SKM-1 treated with dmso at 0.1 percent for 144 hours (cell line): ENCODE measurements around the gene LLGL1.

Experiments used
- DNase-seq: peaks from one replicate; lab custom pipeline; 2025; ENCODE audit not compliant: unreplicated experiment; lab: John Stamatoyannopoulos, UW

LLGL1 gene

DNA sequence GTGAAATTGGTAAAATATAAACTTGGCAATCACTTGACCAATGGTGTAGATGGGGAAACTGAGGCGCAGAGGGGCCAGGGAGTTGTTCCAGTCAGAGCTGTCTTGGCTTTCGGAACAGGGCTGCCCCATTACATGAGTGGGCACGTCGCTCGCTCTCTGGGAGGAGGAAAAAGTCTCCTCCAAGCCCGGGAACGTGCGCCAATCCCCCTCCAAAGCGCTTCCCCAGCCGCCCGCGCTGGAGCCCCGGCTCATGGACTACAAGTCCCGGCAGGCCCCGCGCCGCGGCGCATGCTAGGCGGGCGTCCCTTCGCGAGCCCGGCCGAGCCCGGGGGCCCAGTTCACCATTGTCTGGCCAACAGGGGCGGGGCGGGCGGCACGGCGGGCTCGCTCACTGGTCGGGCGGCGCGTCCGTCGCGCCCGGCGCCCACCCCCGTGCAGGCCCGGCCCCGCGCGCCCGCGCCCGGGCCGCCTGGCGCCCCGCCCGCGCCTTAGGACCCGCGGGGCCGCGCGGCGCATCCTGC, at the start of gene LLGL1:
Gene LLGL1, plus strand, starts transcription at position 515 of the 521 bp plus-strand sequence. CDS start 48 bp downstream, outside the sequence.
- DNase-seq, result peak; percentile 92

DNA sequence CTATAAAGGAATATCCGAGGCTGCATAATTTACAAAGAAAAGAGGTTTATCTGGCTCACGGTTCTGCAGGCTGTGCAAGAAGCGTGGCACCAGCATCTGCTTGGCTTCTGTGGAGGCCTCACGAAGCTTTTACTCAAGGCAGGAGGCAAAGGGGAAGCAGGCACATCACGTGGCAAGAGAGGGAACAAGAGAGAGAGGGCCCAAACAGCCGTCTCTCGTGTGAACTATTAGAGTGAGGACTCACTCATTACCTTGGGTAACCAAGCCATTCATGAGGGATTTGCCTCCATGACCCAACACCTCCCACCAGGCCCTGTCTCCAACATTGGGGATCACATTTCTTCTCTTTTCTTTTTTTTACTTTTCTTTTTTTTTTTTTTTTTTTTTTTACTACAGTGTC, 49.3 kb upstream of the LLGL1 start:
- DNase-seq, result peak; percentile 76

DNA sequence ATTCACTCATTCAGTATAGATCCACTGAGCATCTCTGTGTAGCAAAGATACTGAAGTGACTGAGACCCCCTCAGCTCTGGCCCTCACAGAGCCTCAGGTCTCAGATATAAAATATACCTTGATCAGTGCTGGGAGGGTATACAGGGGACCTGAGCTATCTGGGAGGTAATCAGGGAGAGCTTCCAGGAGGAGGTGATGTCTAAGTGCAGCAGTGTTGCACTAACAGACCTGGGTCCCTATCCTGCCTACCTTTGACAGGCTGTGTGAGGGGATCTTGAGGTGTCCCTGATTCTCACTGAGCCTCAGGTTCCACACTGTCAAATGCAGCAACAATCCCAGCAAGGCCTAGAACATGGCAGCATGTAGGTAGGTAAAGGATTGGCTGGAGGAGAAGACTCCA, 48.3 kb upstream of the LLGL1 start:
- no peak for DNase-seq

DNA sequence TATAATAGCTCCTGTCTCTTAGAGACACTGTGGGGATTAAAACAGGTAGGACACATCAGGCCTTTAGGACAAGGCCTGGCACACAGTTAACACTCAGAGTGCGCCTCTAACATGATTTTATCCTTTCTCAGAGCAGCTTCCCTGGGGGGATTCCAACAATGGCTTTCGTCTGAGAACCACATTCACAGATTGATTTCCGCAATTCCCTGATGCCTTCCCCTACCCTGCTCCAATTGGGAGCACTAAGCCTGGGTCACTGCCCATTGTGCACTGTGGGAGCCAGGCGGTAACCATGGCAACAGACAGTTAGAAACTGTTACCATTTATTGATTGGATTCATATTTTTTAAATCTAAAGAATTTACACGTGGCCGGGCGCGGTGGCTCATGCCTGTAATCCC, 47.7 kb upstream of the LLGL1 start:
- DNase-seq, result no peak

DNA sequence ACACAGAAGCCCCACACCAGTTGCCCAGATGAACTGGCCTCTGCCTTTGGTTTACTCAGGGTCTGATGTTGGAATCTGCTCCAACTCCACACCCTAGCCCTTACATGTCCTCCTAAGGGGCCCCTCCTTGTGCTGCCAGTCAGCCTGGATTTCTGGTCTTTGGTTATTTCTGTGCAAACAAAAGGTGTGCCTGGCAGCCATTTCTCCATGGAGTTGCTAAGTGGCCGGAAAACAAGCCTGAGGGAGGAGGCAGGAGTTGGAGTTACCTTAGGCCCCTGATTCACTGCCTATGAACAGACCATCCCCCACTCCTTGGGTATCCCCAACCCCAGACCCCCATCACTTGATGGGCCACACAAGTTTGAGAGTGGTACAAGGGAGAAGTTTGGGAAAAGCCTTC, 46.2 kb upstream of the LLGL1 start:
- DNase-seq, result no peak

DNA sequence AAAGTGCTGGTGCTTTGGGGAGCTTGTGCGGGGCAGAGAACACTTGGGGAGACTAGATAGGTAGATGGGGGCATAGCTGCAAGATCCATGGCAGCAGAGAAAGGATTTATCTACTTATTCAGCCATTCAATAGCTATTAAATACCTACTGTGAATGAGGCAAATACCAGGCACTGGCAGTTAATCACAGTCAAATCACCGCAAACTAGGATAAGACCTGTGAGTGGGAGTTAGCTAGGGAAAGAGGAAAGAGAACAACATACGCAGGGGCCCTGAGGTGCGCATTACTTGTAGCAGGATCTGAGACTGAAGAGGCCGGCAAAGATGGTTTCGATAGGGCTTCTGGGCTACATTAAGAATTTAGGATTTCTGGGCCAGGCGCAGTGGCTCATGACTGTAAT, 45.6 kb upstream of the LLGL1 start:
- no peak for DNase-seq

DNA sequence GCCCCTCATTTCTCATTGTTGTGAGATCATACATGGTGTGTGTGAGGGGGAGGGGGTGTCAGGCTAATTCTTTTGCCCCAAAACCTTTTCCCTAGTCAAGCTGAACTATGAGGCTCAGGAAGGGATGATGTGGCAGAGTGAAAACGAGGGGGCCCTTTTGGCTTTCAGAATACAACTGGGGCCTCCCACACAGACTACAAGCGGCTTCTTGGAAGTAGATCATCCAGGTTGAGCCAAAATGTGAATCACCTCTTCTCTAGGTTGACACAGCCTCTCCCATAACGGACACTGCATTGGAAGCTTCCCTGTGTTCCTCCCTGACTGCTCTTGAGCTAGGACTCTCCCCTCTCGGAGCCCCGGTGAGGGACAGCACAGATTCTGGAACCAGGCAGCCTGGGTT, 44.1 kb upstream of the LLGL1 start:
- no peak for DNase-seq

DNA sequence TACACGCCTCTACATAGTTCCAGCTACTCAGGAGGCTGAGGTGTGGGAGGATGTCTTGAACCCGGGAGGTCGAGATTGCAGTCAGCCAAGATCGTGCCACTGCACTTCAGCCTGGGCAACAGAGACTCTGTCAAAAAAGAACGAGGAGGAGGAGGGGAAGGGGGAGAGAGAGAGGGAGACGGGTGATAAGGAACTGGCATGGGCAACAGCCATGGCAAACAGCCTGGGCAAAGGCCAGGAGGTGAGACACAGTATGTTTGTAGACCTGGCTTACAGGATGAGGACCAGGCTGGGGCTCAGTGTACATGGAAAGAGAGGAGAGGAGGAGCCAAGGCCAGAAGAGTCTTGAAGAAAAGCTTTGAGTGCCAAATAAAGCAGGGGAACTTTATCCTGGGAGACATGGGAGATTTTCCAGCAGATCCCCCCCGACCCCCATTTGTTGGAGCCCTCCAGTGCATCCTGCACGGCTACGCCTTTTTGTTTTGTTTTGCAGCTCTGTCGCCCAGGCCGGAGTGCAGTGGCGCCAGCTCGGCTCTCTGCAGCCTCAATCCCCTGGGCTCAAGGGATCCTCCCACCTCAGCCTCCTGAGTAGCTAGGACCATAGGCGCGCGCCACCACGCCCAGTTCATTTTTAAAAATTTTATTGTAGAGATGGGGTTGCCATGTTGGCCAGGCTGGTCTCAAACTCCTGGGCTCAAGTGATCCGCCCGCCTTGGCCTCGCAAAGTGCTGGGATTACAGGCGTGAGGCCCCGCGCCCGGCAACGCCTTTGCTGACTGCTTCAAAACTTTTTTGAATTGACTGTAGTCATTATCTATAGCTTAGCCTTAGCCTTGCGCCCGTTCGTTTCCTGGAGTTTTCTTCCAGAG, 43.1 kb upstream of the LLGL1 start:
- no peak for DNase-seq

DNA sequence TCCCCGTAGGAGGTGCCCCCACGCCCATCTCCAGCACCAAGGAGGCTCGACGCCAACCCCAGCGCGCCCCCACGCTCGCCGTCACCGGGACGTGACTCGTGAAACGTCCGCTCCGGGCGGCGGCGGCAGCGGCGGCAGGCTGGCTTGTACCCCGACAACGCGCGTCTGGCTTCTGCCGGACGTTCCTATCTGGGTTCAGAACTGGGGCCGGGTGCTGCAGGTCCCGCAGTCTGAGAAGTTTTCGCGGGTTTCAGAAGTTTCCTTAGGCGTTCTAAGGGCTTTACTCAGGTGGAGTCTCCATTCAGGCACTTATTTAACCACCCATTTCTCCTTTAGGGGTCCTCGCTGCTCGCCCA, 42.5 kb upstream of the LLGL1 start:
- DNase-seq, result peak; percentile 88

DNA sequence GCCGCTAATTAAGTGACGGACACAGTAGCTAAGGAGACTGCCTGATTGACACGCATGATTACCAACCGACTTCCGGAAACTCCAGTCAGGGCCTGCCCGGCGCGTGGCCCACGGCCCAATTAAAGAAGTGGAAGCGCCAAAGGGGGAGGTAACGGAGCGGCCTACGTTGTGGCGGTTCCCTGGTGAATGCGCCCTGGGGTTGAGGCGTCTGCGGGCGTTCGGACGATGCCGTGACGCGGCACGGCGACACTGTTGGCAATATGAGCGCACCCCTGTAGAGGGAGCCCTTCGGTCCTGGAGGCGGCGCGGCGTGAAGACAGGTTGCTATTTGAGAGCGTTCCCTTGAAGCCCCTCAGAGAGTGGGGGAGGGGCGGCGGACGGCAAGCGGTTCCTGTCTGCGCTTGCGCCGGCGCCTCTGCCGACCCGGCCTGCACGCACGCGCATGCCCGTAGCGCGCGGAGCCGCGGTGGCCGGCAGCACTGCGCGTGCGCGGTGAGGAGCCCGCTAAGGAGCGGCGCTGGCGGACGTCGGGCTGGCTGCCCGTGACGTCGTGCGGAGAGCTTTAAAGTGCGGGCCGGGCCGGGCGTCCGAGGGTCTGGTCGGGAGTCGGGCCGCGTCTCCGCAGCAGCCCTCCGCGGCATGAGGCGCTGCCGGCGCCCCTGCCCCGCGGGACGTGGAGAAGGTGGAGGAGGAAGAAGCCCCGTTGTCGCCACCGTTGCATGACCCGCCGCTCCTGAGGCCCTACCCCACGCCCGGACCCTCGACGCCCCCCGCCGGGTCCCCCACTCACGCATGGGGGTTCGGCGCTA, 41.9 kb upstream of the LLGL1 start, which contains the start of gene ALKBH5:
Gene ALKBH5, plus strand, starts transcription at position 495 of the 809 bp plus-strand sequence. CDS start 416 bp downstream, outside the sequence.
- peak; percentile 99 for DNase-seq

DNA sequence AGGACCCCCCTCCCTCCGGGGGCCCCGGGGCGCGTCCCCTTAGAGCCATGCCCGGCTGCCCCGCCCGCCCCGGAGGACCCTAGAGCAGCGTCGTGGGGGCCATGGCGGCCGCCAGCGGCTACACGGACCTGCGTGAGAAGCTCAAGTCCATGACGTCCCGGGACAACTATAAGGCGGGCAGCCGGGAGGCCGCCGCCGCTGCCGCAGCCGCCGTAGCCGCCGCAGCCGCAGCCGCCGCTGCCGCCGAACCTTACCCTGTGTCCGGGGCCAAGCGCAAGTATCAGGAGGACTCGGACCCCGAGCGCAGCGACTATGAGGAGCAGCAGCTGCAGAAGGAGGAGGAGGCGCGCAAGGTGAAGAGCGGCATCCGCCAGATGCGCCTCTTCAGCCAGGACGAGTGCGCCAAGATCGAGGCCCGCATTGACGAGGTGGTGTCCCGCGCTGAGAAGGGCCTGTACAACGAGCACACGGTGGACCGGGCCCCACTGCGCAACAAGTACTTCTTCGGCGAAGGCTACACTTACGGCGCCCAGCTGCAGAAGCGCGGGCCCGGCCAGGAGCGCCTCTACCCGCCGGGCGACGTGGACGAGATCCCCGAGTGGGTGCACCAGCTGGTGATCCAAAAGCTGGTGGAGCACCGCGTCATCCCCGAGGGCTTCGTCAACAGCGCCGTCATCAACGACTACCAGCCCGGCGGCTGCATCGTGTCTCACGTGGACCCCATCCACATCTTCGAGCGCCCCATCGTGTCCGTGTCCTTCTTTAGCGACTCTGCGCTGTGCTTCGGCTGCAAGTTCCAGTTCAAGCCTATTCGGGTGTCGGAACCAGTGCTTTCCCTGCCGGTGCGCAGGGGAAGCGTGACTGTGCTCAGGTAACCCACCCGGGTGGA, 41.0 kb upstream of the LLGL1 start:
- DNase-seq, result no peak

DNA sequence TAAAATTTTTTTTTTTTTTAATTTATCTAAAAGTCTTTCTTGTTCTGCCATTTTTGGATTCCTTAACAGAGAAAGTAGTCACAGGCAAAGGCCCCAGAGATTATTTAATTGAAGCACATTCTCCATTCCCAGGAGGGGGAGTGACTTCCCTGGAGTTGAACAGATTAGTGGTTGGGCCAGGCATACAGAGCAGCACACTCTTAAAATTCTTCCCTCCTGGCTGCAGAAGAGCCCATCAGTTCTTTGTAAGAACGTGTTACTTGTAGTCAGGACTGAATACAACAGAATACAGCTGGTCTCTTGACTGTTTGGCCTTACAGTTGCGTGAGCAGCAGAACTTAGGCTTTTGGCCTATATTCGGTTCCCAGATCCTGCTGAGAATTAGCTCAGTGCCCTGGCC, 40.0 kb upstream of the LLGL1 start:
- no peak for DNase-seq

DNA sequence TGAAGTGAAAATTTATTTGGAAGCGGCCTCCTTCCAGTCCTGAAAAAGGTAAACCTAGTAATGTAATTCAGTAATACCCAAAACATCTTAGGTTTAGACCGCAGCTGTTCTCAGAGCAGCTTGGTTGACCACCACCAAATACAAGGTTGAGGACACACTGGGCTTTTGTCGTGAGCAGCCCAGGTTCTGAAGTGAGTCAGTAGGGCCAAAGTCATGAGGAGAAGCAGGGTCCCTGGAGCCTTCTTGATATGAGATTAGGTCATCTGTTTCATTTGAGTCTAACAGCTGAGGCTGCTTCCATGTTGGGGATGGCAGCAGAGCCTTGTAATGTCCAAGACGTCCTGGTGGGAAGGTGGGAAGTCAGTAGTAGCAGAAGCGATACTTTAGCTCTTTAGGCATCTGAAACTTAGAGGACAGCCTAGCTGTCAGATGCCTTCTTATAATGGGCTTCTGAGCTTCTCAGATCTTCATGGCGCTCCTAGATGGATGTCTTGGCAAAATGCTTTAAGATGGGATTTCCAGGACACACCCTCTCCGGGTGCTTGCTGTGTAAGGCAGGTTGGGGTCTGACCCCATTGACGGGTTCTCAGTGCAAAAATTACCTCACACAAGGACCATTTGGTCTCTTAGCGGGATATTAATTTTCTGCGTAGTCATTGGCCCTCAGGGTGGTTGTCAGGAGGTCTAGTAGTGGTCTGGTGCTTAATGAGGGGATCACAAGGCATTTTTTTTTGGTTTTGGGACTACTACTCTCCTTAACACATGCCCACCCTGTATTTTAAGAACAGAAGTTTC, 39.4 kb upstream of the LLGL1 start:
- no peak for DNase-seq

DNA sequence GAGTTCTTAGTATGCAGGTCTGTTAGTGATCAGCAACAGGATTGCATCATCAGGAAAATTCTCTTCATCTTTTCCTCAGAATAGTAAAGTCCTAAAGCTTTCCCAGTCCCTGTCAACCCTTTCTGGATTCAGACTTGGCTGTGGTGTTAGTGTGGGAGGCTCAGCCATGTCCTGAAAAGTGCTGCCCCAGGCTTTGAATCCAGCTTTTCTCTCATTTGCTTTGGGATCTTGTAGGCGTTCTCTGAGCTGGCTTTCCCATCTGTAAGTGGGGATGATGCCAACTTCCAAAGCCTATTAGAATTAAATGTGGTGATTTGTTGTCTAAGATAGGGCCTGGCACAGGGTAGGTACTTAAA, 38.8 kb upstream of the LLGL1 start:
- no peak for DNase-seq

DNA sequence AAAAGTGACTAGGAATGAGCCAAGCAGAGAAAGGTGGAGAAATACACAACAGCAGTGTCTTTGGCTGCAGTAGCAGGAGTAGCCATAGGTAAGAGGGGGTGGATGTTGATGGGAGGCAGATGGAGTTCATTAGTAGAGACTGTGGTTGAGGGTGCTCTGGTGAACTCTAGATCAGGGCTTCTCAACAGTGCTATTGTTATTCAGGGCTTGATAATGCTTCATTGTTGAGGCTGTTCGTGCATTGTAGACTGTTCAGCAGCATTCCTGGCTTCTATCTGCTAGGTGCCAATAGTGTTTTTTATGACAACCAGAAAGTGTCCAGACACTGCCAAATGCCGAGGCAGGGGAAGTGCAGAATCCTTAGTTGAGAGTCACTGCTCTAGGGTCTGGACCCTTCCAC, 38.2 kb upstream of the LLGL1 start:
- DNase-seq, result no peak

DNA sequence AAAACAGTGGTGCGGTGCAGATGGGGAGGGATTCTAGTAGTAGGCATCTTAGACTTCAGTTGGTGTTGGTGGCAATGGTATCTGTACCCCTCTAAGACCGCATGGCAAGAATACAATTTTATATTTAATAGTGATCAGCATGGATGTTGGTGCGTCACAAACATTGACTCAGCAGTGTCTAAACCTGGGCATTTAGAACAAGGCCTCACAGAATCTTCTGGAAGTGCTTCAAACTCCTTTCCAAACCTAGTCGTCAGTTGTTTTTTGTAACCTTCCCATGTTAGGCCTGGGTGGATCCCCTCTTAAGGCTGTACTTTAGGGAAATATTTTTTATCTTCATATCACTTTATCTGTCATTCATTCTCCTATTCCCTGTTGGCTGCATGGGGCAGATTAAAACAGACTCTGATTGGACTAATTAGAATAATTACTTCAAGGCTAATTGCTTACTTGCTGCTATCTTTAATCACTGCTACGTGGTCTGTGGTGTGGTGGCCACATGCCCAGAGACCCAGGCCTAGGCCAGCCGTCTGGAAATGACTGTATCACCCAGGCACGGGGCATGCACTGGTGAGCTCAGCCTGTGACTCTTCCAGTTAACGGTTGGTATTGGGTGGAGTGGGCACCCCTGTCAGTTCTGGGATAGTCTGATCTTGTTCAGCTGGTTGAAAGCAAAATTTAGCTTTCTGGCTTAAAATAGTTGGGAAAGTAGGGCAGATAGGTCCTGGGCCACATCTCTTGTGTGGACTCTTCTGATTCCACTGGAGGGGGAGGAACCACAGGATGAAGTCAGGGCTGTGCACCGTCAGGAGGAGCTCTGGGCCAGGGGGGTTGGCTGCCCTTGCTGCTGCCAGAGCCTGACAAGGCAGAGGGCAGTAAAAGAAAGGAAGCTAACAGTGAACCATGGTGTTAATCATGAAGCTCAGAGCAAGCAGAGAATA, 37.3 kb upstream of the LLGL1 start:
- no peak for DNase-seq

DNA sequence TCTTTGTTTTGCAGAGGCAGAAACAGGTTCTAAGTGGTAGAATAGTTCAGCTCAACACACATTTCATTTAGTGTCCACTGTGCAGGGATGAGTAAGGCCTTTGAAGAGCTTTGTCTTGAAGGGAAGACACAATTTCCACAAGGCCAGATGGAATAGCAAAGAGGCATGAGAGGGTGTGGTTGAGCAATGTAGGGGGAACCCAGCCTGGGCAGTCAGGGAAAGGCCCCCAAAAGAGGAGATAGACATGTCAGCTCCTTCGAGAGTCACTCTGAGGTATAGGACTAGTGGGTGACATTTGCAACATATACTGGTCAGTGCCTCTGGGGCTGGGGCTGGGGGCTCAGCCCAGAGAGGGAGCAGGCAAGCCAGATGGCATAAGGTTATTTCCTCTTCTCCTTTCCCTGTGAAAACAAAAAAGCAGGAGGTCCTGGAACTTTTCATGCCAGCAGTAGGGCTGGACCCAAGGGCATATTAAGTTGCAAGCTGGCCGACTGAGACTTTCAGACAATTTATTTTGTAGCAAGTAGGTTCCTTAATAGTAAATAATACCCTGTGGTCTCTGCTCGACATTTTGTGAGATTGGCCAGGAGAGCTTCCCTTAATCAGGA, 34.7 kb upstream of the LLGL1 start:
- no peak for DNase-seq

DNA sequence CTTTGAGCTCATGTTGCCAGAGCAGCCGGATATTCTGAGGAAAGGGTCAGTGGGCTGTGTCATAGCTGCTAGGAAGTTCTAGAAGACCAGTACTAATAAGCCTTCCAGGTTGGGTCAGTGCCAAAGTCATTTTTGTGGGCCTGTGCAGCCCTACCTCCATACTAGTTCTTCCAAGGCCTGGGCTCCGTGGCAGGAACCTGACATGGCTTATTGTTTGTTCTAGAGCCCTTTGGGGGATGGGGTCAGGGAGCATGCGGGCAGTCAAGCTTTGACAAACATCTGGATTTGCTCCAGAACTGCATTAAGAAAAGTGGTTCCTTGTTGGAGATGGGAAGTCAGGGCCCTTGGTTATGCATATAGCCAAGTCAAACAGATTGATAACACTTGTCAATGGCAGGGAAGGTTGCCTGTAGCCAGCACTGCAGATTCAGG, 34.2 kb upstream of the LLGL1 start:
- DNase-seq, result no peak

DNA sequence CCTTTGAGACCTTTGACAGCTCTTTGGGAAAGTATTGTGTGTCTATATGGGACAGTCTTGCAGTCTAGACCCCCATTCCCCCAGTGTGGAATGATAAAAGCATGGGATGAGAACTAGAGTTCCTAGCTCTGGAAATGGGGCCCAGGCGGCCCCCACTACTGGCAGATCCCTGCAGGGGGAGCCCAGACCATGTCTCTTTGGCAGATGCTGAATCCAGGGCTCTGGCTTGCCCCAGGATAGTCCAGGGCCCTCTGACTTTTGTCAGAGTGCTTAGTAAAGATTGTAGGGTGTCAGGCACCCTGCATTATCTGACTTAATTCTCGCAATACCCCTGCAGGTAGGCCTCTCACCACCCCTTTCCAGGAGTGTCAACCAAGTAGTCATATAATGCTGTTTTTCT, 33.5 kb upstream of the LLGL1 start:
- no peak for DNase-seq
